Body of pancreas (tissue), 4 donors: ENCODE data around the gene ZNF670. TPM values are rescaled to one million over a fixed set of nuclear protein-coding genes. Genes with fewer than 3 reads are reported as not detected.
"Not testable (repeated sequence)": the region's sequence is repeated elsewhere in the genome, so short reads cannot be mapped to it uniquely, and the experiment has no call there.

ENCODE experiments used
- ATAC-seq: fragments of 150-250 bp; one replicate; pipeline ENCODE4 v1.9.1; 2016
- DNase-seq, 4 donors: peaks; one replicate each; pipeline ENCODE4 v3.0.0-alpha.2; 2019
- H3K27ac ChIP-seq, 4 donors: fragments of 200-600 bp; sonication (generic); 1 replicate in 3 of 4; 2 replicates in 1 of 4; pipeline versions ENCODE4 v1.5.1 to v1.6.1; 2016 to 2019; ENCODE audit warnings: mild to moderate bottlenecking in 1 of 4, mixed read lengths in 1 of 4, moderate library complexity in 1 of 4
- H3K27me3 ChIP-seq, 2 donors: fragments of 200-600 bp; sonication (generic); one replicate each; pipeline ENCODE4 v1.6.0; 2016; ENCODE audit warnings: mild to moderate bottlenecking in 1 of 2
- H3K36me3 ChIP-seq, 2 donors: fragments of 200-600 bp; sonication (generic); replicated peaks in 1 of 2; 2 replicates each; pipeline ENCODE4 v1.5.1; 2016; ENCODE audit warnings: low read depth in 2 of 2; ENCODE audit not compliant: insufficient read depth in 1 of 2
- H3K4me1 ChIP-seq: fragments of 200-600 bp; sonication (generic); one replicate; pipeline ENCODE4 v1.6.0; 2016
- H3K4me3 ChIP-seq, 2 donors: fragments of 200-600 bp; sonication (generic); 1 replicate in 1 of 2; 2 replicates in 1 of 2; pipeline ENCODE4 v1.5.1; 2016 to 2019
- H3K9me3 ChIP-seq, 3 donors: fragments of 200-600 bp; sonication (generic); 1 replicate in 2 of 3; 2 replicates in 1 of 3; pipeline ENCODE4 v1.5.1; 2016
- CTCF ChIP-seq, 7 experiments: fragments of 450-650 bp in 4 of 7; fragments of 200-600 bp in 3 of 7; sonication (generic) in 3 of 7; IDR thresholded peaks; one replicate each; pipeline ENCODE4 v1.5.1; 2016 to 2019; ENCODE audit warnings: antibody characterized with exemption in 7 of 7
- POLR2A ChIP-seq, 3 donors: fragments of 450-650 bp; IDR thresholded peaks; one replicate each; pipeline ENCODE4 v1.6.1; 2016; ENCODE audit warnings: antibody characterized with exemption in 3 of 3, mild to moderate bottlenecking in 2 of 3
- WGBS, 2 donors: methylation state at CpG; one replicate each; pipeline ENCODE4 v1.1.5; 2017; 5-methylcytosine and 5-hydroxymethylcytosine counted together
- intact Hi-C: fragments of 100-400 bp; cut with DNase I; formaldehyde crosslinking; loops from one replicate; pipeline ENCODE4 v1.15.1; 2023
- total RNA-seq, 2 donors: library from RNA; depleted of rRNA; stranded (reverse); fragments of >200 nt; gene quantifications; one replicate each; pipeline ENCODE4 v1.1.0, GENCODE V29; 2016

The ZNF670 gene
- 1 to 10 TPM; 1.3 to 2.3 TPM for total RNA-seq

GRCh38 chr1:247078258-247079140, at the start of gene ZNF670:
Gene ZNF670, minus strand, starts transcription at chr1:247078811. Its CDS starts 215 bp downstream, at chr1:247078596.
- TF ChIP-seq CTCF (IDR thresholded peaks at IDR 0.05) (peak in 1 of 7 experiments; percentile 18), POLR2A (IDR thresholded peaks at IDR 0.05) (peak; percentile 53 to 87 (median 78))
- peaks cover 19% of the 10 kb centered on the region for H3K4me1 ChIP-seq
- DNase-seq = peak; percentile 94 to 98 (median 96)
- WGBS, 2 donors = 0 to 1% methylated on average over 23 to 57 of the region's 57 CpGs
- no peaks in the 10 kb centered on the region for H3K9me3 ChIP-seq
- no peaks in the 10 kb centered on the region for H3K27me3 ChIP-seq
- H3K36me3 ChIP-seq = no peaks in the 10 kb centered on the region
- peak within 1 kb of the TSS; percentile 71 to 90 for H3K4me3 ChIP-seq
- peak within 1 kb of the TSS; percentile 52 to 88 (median 80) for H3K27ac ChIP-seq
- ATAC-seq = peak; percentile 100
- intact Hi-C loops = no loop called here

- H3K4me1 ChIP-seq, ATAC-seq, DNase-seq, H3K36me3 ChIP-seq, H3K27me3 ChIP-seq, H3K4me3 ChIP-seq: not testable (repeated sequence)
- WGBS, 2 donors = 28 to 37% methylated on average over 12 to 13 of the region's 18 CpGs
- H3K9me3 ChIP-seq = peaks cover 0 to 11% (median 0%) of the 10 kb centered on the region in 3 donors
- H3K27ac ChIP-seq = peak overlapping the region in 1 of 4 donors; percentile 29
- intact Hi-C loops = loop anchor here (10.0 kb wide), 1 partner anchor 47 kb away; the partner anchor contains the start of gene ZNF124
Measured at GRCh38 chr1:247127519-247128282, 49.1 kb upstream of the ZNF670 start.

- intact Hi-C loops = loop anchor here (10.0 kb wide), 1 partner anchor 48 kb away; the partner anchor contains the start of gene ZNF124
- H3K4me1 ChIP-seq, H3K27me3 ChIP-seq, DNase-seq, H3K27ac ChIP-seq, H3K36me3 ChIP-seq, H3K4me3 ChIP-seq: not testable (repeated sequence)
- peak; percentile 76 for ATAC-seq
- H3K9me3 ChIP-seq = peaks cover 0 to 11% (median 0%) of the 10 kb centered on the region in 3 donors
- whole genome bisulfite sequencing, 2 donors = no CpG with 5 or more reads among the region's 46 CpGs
Measured at GRCh38 chr1:247126601-247127000, 48.0 kb upstream of the ZNF670 start.

GRCh38 chr1:247126166-247126565, 47.6 kb upstream of the ZNF670 start:
- H3K4me3 ChIP-seq, H3K36me3 ChIP-seq, H3K9me3 ChIP-seq, H3K27ac ChIP-seq, H3K4me1 ChIP-seq, H3K27me3 ChIP-seq, DNase-seq: not testable (repeated sequence)
- no CpG with 5 or more reads among the region's 25 CpGs for WGBS, 2 donors
- intact Hi-C loops = loop anchor here (10.0 kb wide), 1 partner anchor 49 kb away; the partner anchor contains the start of gene ZNF124
- peak; percentile 99 for ATAC-seq

- H3K36me3 ChIP-seq = no peaks in the 10 kb centered on the region
- intact Hi-C loops = loop anchor here (10.0 kb wide), 1 partner anchor 53 kb away; the partner anchor contains the start of gene ZNF124
- H3K4me1 ChIP-seq = no peaks in the 10 kb centered on the region
- ATAC-seq (no peak), DNase-seq (no peak)
- no peaks in the 10 kb centered on the region for H3K9me3 ChIP-seq
- TF ChIP-seq POLR2A (IDR thresholded peaks at IDR 0.05) = no peak
- no peak for TF ChIP-seq CTCF (IDR thresholded peaks at IDR 0.05)
- H3K4me3 ChIP-seq = no peak overlapping the region
- H3K27ac ChIP-seq = no peak overlapping the region
- H3K27me3 ChIP-seq = no peaks in the 10 kb centered on the region
- WGBS, 2 donors = 59 to 63% methylated on average over 6 of the region's 6 CpGs
Measured at GRCh38 chr1:247121382-247121781, 42.8 kb upstream of the ZNF670 start.

- DNase-seq, H3K4me1 ChIP-seq, ATAC-seq, H3K4me3 ChIP-seq, H3K9me3 ChIP-seq, H3K27ac ChIP-seq, H3K27me3 ChIP-seq, H3K36me3 ChIP-seq: not testable (repeated sequence)
- intact Hi-C loops = loop anchor here (10.0 kb wide), 1 partner anchor 54 kb away; the partner anchor contains the start of gene ZNF124
- 76 to 87% methylated on average over 3 to 4 of the region's 4 CpGs for WGBS, 2 donors
Measured at GRCh38 chr1:247120408-247120668, 41.7 kb upstream of the ZNF670 start.
